Omental fat pad (tissue), 4 donors: ENCODE measurements around the gene MAP2K6. TPM values are rescaled to one million over a fixed set of nuclear protein-coding genes. Genes with fewer than 3 reads are reported as not detected.

Experiments
- ATAC-seq: fragments of 150-250 bp; one replicate; pipeline ENCODE4 v1.9.1; 2016; ENCODE audit warnings: mild to moderate bottlenecking, moderate library complexity; ENCODE audit not compliant: low FRiP score
- DNase-seq: peaks from one replicate; pipeline ENCODE4 v3.0.0-alpha.2; 2019; ENCODE audit warnings: low spot score
- CTCF ChIP-seq, 3 donors: fragments of 450-650 bp; IDR thresholded peaks; one replicate each; pipeline ENCODE4 v1.5.1; 2016 to 2017; ENCODE audit warnings: antibody characterized with exemption in 3 of 3, mild to moderate bottlenecking in 3 of 3, moderate library complexity in 2 of 3
- total RNA-seq, 4 donors: library from RNA; depleted of rRNA; stranded (reverse); fragments of >200 nt; gene quantifications; one replicate each; pipeline ENCODE4 v1.1.0, GENCODE V29; 2016

MAP2K6 gene
- total RNA-seq, 4 donors from 2014 or later, result 3.5 to 24.3 (median 4.8) TPM

- TF ChIP-seq CTCF (IDR thresholded peaks at IDR 0.05), result no peak
- DNase-seq (no peak), ATAC-seq (no peak)
These were observed 84.8 kb downstream of the MAP2K6 start for GRCh38 chr17:69499318-69499717.

GRCh38 chr17:69500911-69501429 lies 86.5 kb downstream of the MAP2K6 start:
- ATAC-seq, result peak; percentile 33

GRCh38 chr17:69501591-69502468 lies 87.3 kb downstream of the MAP2K6 start:
- DNase-seq (no peak), ATAC-seq (peak; percentile 86)
- no peak for TF ChIP-seq CTCF (IDR thresholded peaks at IDR 0.05)

More at GRCh38 chr17:69500911-69501429, 86.5 kb downstream of the MAP2K6 start:
- no peak for TF ChIP-seq CTCF (IDR thresholded peaks at IDR 0.05)
- no peak for DNase-seq

- ATAC-seq, result no peak
- DNase-seq, result no peak
- TF ChIP-seq CTCF (IDR thresholded peaks at IDR 0.05), result no peak
These were observed 89.2 kb downstream of the MAP2K6 start for GRCh38 chr17:69503711-69504110.

- no peak for ATAC-seq
- no peak for TF ChIP-seq CTCF (IDR thresholded peaks at IDR 0.05)
- DNase-seq, result no peak
These were observed 91.2 kb downstream of the MAP2K6 start for GRCh38 chr17:69505740-69506139.

- no peak for TF ChIP-seq CTCF (IDR thresholded peaks at IDR 0.05)
- DNase-seq, result no peak
- ATAC-seq, result no peak
These were observed 92.0 kb downstream of the MAP2K6 start for GRCh38 chr17:69506489-69506888.

- ATAC-seq (no peak), DNase-seq (no peak)
- no peak for TF ChIP-seq CTCF (IDR thresholded peaks at IDR 0.05)
These were observed 94.3 kb downstream of the MAP2K6 start for GRCh38 chr17:69508814-69509213.
